NT2/D1 (cell line): ENCODE measurements around the gene TENM4.

Experiments used
- DNase-seq: peaks from one replicate; pipeline ENCODE4 v3.0.0-alpha.2; 2011; ENCODE audit warnings: low read depth, low spot score
- H3K27me3 ChIP-seq: 2 replicates; pipeline ENCODE4 v1.6.0; 2011; ENCODE audit warnings: mild to moderate bottlenecking; ENCODE audit not compliant: insufficient read length, insufficient read depth
- H3K36me3 ChIP-seq: 2 replicates; pipeline ENCODE4 v1.6.1; 2011; ENCODE audit warnings: mild to moderate bottlenecking, low read length, mixed read lengths; ENCODE audit not compliant: insufficient read depth, insufficient read length
- H3K4me1 ChIP-seq: 2 replicates; pipeline ENCODE4 v1.5.1; 2011; ENCODE audit not compliant: insufficient read depth, insufficient read length
- H3K4me3 ChIP-seq: 2 replicates; pipeline ENCODE4 v1.5.1; 2011; ENCODE audit warnings: low read depth; ENCODE audit not compliant: insufficient read length
- H3K9ac ChIP-seq: 2 replicates; pipeline ENCODE4 v1.6.0; 2011; ENCODE audit warnings: low read depth; ENCODE audit not compliant: insufficient read length
- H3K9me3 ChIP-seq: 2 replicates; pipeline ENCODE4 v1.5.1; 2011; ENCODE audit warnings: mild to moderate bottlenecking, low read length; ENCODE audit not compliant: insufficient read depth
- SUZ12 ChIP-seq: IDR thresholded peaks from 2 replicates; pipeline ENCODE4 v1.6.1; 2011; ENCODE audit not compliant: insufficient read length, insufficient read depth; ENCODE audit errors: extremely low read depth
- YY1 ChIP-seq: IDR thresholded peaks from 2 replicates; pipeline ENCODE4 v1.6.1; 2011; ENCODE audit not compliant: insufficient read length, insufficient read depth
- ZNF274 ChIP-seq: IDR thresholded peaks from 2 replicates; pipeline ENCODE4 v1.6.1; 2011; ENCODE audit warnings: mild to moderate bottlenecking, low read depth, low read length

Gene TENM4

GRCh38 chr11:78878631-78879030 is 562.2 kb downstream of the TENM4 start:
- no peak overlapping the region for H3K4me3 ChIP-seq
- H3K9ac ChIP-seq: no peak overlapping the region
- no peaks in the 10 kb centered on the region for H3K4me1 ChIP-seq
- H3K36me3 ChIP-seq: peaks cover 3% of the 10 kb centered on the region
- no peaks in the 10 kb centered on the region for H3K27me3 ChIP-seq
- no peak for DNase-seq
- H3K9me3 ChIP-seq: peaks cover 36% of the 10 kb centered on the region
- TF ChIP-seq YY1 (no peak), ZNF274 (no peak), SUZ12 (no peak)

GRCh38 chr11:78876676-78877075 is 564.2 kb downstream of the TENM4 start:
- Histone ChIP-seq H3K9ac (no peak overlapping the region), H3K9me3 (peaks cover 36% of the 10 kb centered on the region), H3K27me3 (no peaks in the 10 kb centered on the region), H3K4me1 (no peaks in the 10 kb centered on the region), H3K36me3 (peaks cover 3% of the 10 kb centered on the region), H3K4me3 (no peak overlapping the region)
- TF ChIP-seq SUZ12 (no peak), ZNF274 (no peak), YY1 (no peak)
- no peak for DNase-seq

GRCh38 chr11:78870655-78871054 is 570.2 kb downstream of the TENM4 start:
- Histone ChIP-seq H3K27me3 (no peaks in the 10 kb centered on the region), H3K9me3 (no peaks in the 10 kb centered on the region), H3K4me3 (no peak overlapping the region), H3K9ac (no peak overlapping the region), H3K4me1 (peaks cover 2% of the 10 kb centered on the region), H3K36me3 (peaks cover 3% of the 10 kb centered on the region)
- DNase-seq: no peak
- TF ChIP-seq YY1 (no peak), SUZ12 (no peak), ZNF274 (no peak)

- Histone ChIP-seq H3K9me3 (no peaks in the 10 kb centered on the region), H3K27me3 (no peaks in the 10 kb centered on the region), H3K36me3 (no peaks in the 10 kb centered on the region), H3K4me1 (peaks cover 2% of the 10 kb centered on the region), H3K4me3 (no peak overlapping the region), H3K9ac (no peak overlapping the region)
- DNase-seq: no peak
- TF ChIP-seq YY1 (no peak), ZNF274 (no peak), SUZ12 (no peak)
These were observed 571.5 kb downstream of the TENM4 start for GRCh38 chr11:78869293-78869692.

- no peak overlapping the region for H3K4me3 ChIP-seq
- no peaks in the 10 kb centered on the region for H3K9me3 ChIP-seq
- no peak for DNase-seq
- TF ChIP-seq ZNF274 (no peak), YY1 (no peak), SUZ12 (no peak)
- H3K27me3 ChIP-seq: no peaks in the 10 kb centered on the region
- no peaks in the 10 kb centered on the region for H3K36me3 ChIP-seq
- peaks cover 2% of the 10 kb centered on the region for H3K4me1 ChIP-seq
- no peak overlapping the region for H3K9ac ChIP-seq
These were observed 572.3 kb downstream of the TENM4 start for GRCh38 chr11:78868563-78868962.

GRCh38 chr11:78860720-78861422 is 580.0 kb downstream of the TENM4 start:
- no peak overlapping the region for H3K4me3 ChIP-seq
- TF ChIP-seq YY1: no peak
- TF ChIP-seq ZNF274: no peak
- no peak for TF ChIP-seq SUZ12
- DNase-seq: peak; percentile 11
- peaks cover 4% of the 10 kb centered on the region for H3K36me3 ChIP-seq
- no peaks in the 10 kb centered on the region for H3K9me3 ChIP-seq
- no peaks in the 10 kb centered on the region for H3K4me1 ChIP-seq
- no peaks in the 10 kb centered on the region for H3K27me3 ChIP-seq
- H3K9ac ChIP-seq: no peak overlapping the region

- DNase-seq: no peak
These were observed 583.1 kb downstream of the TENM4 start for GRCh38 chr11:78857688-78858087.

More at GRCh38 chr11:78857688-78858087, 583.1 kb downstream of the TENM4 start:
- no peak overlapping the region for H3K4me3 ChIP-seq
- no peaks in the 10 kb centered on the region for H3K4me1 ChIP-seq
- peaks cover 2% of the 10 kb centered on the region for H3K36me3 ChIP-seq
- H3K9me3 ChIP-seq: no peaks in the 10 kb centered on the region
- no peaks in the 10 kb centered on the region for H3K27me3 ChIP-seq
- TF ChIP-seq YY1 (no peak), ZNF274 (no peak), SUZ12 (no peak)
- H3K9ac ChIP-seq: no peak overlapping the region
